DND-41 (cell line): Measurements from ENCODE around the gene ZNF580.

ENCODE experiments used
- ATAC-seq: fragments of 200-7000 bp; cut with Tn5 transposase; 3 replicates; pipeline ENCODE4 v1.9.1; 2021; ENCODE audit warnings: low read depth; ENCODE audit not compliant: insufficient read depth
- DNase-seq: peaks from one replicate; pipeline ENCODE4 v3.0.0-alpha.2; 2020
- H2AFZ ChIP-seq: 2 replicates; pipeline ENCODE4 v1.6.0; 2012; ENCODE audit warnings: low read depth, low read length
- H3K27ac ChIP-seq: 2 replicates; pipeline ENCODE4 v1.5.1; 2012; ENCODE audit warnings: low read length, inconsistent platforms
- H3K27me3 ChIP-seq: fragments of 200-600 bp; sonication (generic); 2 replicates; pipeline ENCODE4 v1.6.0; 2012; ENCODE audit warnings: low read length, mild to moderate bottlenecking, inconsistent platforms; ENCODE audit not compliant: insufficient read depth, poor library complexity
- H3K36me3 ChIP-seq: 2 replicates; pipeline ENCODE4 v1.5.1; 2012; ENCODE audit warnings: low read length, inconsistent platforms; ENCODE audit not compliant: insufficient read depth
- H3K4me1 ChIP-seq: 2 replicates; pipeline ENCODE4 v1.5.1; 2012; ENCODE audit warnings: mild to moderate bottlenecking, low read length; ENCODE audit not compliant: insufficient read depth
- H3K4me2 ChIP-seq: 2 replicates; pipeline ENCODE4 v1.6.0; 2012; ENCODE audit warnings: mild to moderate bottlenecking, moderate library complexity, low read length, inconsistent platforms; ENCODE audit not compliant: insufficient read depth
- H3K4me3 ChIP-seq, 2 experiments: fragments of 200-600 bp in 1 of 2; shearing (Covaris generic) in 1 of 2; 2 replicates each; pipeline ENCODE4 v1.5.1; 2012 to 2016; ENCODE audit warnings: inconsistent platforms in 2 of 2, low read length in 2 of 2, mild to moderate bottlenecking in 2 of 2, low read depth in 1 of 2, moderate library complexity in 1 of 2
- H3K79me2 ChIP-seq: 2 replicates; pipeline ENCODE4 v1.6.0; 2012; ENCODE audit warnings: low read length, inconsistent platforms; ENCODE audit not compliant: insufficient read depth
- H3K9ac ChIP-seq: 2 replicates; pipeline ENCODE4 v1.6.0; 2012; ENCODE audit warnings: low read depth, mild to moderate bottlenecking, inconsistent platforms, low read length, moderate library complexity
- H3K9me3 ChIP-seq: 2 replicates; pipeline ENCODE4 v1.5.1; 2012; ENCODE audit warnings: low read length, moderate library complexity, mild to moderate bottlenecking, inconsistent platforms; ENCODE audit not compliant: insufficient read depth, severe bottlenecking
- H4K20me1 ChIP-seq: 2 replicates; pipeline ENCODE4 v1.6.0; 2012; ENCODE audit warnings: low read length; ENCODE audit not compliant: insufficient read depth
- CTCF ChIP-seq: IDR thresholded peaks from 2 replicates; pipeline ENCODE4 v1.5.1; 2012; ENCODE audit warnings: borderline replicate concordance, low read length, moderate library complexity, mild to moderate bottlenecking; ENCODE audit not compliant: poor library complexity, severe bottlenecking; ENCODE audit errors: extremely low read depth
- EZH2 ChIP-seq: IDR thresholded peaks from 3 replicates; pipeline ENCODE4 v1.6.1; 2012; ENCODE audit warnings: borderline replicate concordance, low read depth, mild to moderate bottlenecking, moderate library complexity, low read length, inconsistent platforms; ENCODE audit not compliant: severe bottlenecking

The ZNF580 gene

GRCh38 chr19:55638864-55639359 is 1.9 kb upstream of the ZNF580 start:
- H4K20me1 ChIP-seq, result peaks cover 20% of the 10 kb centered on the region
- TF ChIP-seq EZH2, result no peak
- peak; percentile 80 for TF ChIP-seq CTCF
- peaks cover 82% of the 10 kb centered on the region for H3K79me2 ChIP-seq
- H3K27me3 ChIP-seq, result no peaks in the 10 kb centered on the region
- no peak overlapping the region for H2AFZ ChIP-seq
- no peak overlapping the region for H3K9ac ChIP-seq
- peaks cover 72% of the 10 kb centered on the region for H3K4me1 ChIP-seq
- H3K4me2 ChIP-seq, result peak overlapping the region; percentile 13; the same call in 1 of the 2 replicates
- H3K4me3 ChIP-seq, result no peak overlapping the region
- H3K9me3 ChIP-seq, result no peaks in the 10 kb centered on the region
- DNase-seq (peak; percentile 79), ATAC-seq (peak; percentile 29; the same call in 2 of the 3 replicates)
- H3K27ac ChIP-seq, result no peak overlapping the region
- H3K36me3 ChIP-seq, result peaks cover 3% of the 10 kb centered on the region

GRCh38 chr19:55640043-55640576 is 692 bp upstream of the ZNF580 start:
- H3K27ac ChIP-seq, result peak overlapping the region; percentile 79
- H3K4me1 ChIP-seq, result peaks cover 79% of the 10 kb centered on the region
- peaks cover 87% of the 10 kb centered on the region for H3K79me2 ChIP-seq
- H3K9me3 ChIP-seq, result no peaks in the 10 kb centered on the region
- DNase-seq (no peak), ATAC-seq (no peak)
- H3K36me3 ChIP-seq, result peaks cover 10% of the 10 kb centered on the region
- peak overlapping the region; percentile 92 for H3K9ac ChIP-seq
- H3K27me3 ChIP-seq, result no peaks in the 10 kb centered on the region
- TF ChIP-seq EZH2, result no peak
- peak overlapping the region; percentile 85 for H3K4me2 ChIP-seq
- peaks cover 29% of the 10 kb centered on the region for H4K20me1 ChIP-seq
- H2AFZ ChIP-seq, result peak overlapping the region; percentile 64
- peak overlapping the region; percentile 98 to 99; a peak in 3 of 4 replicates for H3K4me3 ChIP-seq

- peak; percentile 31 for DNase-seq
- H3K27ac ChIP-seq, result peak overlapping the region; percentile 89
- H3K9ac ChIP-seq, result peak overlapping the region; percentile 92
- peaks cover 18% of the 10 kb centered on the region for H3K36me3 ChIP-seq
- peak overlapping the region; percentile 85 for H3K4me2 ChIP-seq
- peak overlapping the region; percentile 68 for H2AFZ ChIP-seq
- no peaks in the 10 kb centered on the region for H3K27me3 ChIP-seq
- ATAC-seq, result no peak; the same call in 1 of the 3 replicates
- H3K4me1 ChIP-seq, result peaks cover 71% of the 10 kb centered on the region
- H3K9me3 ChIP-seq, result no peaks in the 10 kb centered on the region
- peak overlapping the region; percentile 98 to 99 for H3K4me3 ChIP-seq
- H3K79me2 ChIP-seq, result peaks cover 79% of the 10 kb centered on the region
- TF ChIP-seq EZH2 (no peak), CTCF (no peak)
- peaks cover 17% of the 10 kb centered on the region; the same call in 1 of the 2 replicates for H4K20me1 ChIP-seq
These were observed 787 bp downstream of the ZNF580 start for GRCh38 chr19:55641426-55642152.
